ENCODE data around the gene ACHE.
A peak's percentile ranks its signal among the peaks of the same experiment; 100 is the strongest.

Gene ACHE

DNA sequence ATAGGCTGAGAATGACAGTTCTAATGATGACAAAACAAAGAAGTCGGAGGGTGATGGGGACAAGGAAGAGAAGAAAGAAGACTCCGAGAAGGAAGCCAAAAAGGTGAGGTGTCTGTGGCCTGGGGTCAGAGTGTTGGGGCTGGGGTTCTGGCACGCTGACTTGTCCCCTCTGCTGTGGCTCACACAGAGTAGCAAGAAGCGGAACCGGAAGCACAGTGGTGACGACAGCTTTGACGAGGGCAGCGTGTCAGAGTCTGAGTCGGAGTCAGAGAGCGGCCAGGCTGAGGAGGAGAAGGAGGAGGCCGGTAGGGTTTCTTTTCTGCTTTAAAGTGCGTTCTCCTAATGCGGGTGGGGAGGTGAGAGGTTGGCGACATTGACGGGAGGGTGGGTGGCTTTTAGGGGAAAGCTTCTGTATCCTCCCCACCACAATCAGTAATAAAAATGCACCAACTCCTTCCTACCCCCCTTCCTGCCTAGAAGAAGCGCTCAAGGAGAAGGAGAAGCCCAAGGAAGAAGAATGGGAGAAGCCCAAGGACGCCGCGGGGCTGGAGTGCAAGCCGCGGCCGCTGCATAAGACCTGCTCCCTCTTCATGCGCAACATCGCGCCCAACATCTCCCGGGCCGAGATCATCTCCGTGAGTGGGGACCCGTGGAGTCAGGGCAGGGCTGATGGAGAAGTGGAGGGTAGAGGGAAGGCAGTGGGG, 10.8 kb downstream of the ACHE start:
- no peak for DNase-seq

DNA sequence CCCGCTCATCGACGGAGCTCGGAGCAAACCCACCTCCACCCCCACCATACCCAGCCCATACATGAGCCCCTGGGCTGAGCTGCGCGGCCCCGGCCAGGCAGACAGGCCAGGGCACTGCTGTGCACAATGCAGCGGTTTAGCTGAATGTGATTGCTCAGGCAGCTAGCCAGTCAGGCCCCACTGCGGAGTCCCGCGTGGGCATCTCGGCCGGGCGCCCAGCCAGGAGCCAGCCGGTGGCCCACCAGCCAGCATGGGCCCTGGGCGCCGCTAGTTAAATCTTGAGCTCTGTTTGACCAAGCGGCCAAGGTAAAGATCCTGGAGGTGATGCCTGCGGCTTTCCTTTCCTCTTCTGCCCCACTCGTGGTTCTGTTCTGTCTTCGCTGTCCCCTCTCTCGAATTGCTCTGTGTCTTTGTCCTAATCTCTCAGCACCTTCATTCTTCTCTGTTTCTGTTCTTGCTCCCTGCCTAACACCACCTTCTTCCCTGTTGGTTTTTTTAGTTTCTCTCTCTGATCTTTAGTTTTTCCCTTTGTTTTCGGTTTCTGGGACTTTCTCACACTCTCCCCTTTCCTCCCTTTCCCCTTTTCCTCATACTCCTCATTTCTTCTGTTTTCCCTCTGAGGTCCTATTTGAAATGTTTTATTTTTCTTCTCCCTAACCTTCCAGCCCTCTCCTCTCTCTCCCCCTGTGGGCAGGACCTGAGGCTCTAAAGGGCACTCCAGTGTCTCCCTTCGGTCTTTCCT, 12.7 kb downstream of the ACHE start:
- DNase-seq = no peak

DNA sequence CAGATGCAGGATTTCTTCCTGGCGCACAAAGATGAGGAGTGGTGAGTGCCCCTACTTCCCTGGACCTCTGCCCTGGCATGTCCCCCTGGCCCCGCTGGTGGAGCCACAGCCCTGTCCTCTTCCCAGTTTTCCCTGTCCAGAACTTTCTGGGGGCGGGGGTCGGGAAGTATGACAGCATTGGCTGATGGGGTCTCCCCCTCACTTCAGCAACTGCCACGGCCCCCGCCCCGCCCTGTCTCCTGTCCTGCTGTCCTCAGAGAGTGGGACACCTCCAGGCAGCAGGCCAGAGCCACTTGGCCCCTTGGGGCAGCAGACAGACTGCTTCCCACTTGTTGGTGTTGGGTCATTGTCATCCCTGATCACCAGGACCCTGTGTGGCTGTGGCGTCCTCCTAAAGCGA, 13.5 kb downstream of the ACHE start:
- DNase-seq = no peak

DNA sequence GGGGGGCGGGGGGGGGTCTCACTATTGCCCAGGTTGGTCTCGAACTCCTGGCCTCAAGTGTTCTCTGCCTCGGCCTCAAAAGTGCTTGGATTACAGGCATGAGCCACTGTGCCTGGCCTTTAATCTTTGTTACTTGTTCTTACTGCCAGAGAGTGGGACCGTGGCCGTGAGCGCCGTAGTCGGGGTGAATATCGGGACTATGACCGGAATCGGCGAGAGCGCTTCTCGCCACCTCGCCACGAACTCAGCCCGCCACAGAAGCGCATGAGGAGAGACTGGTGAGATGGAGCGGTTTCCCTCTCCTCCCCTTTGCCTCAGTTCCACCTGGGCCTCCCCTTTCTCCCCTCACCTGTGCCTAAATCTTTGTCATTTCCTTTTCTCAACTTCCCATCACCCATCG, 14.6 kb downstream of the ACHE start:
- DNase-seq = no peak

- no peak for DNase-seq
Measured at GRCh38 chr7:100880645-100881044, 15.0 kb downstream of the ACHE start.

GRCh38 chr7:100879685-100880261, 15.9 kb downstream of the ACHE start:
- no peak for DNase-seq

- DNase-seq = no peak
Measured at GRCh38 chr7:100878685-100879084, 17.0 kb downstream of the ACHE start.

- DNase-seq = no peak
Measured at GRCh38 chr7:100878013-100878412, 17.7 kb downstream of the ACHE start.

GRCh38 chr7:100875356-100875751, 20.3 kb downstream of the ACHE start:
- DNase-seq = peak; percentile 58

DNA sequence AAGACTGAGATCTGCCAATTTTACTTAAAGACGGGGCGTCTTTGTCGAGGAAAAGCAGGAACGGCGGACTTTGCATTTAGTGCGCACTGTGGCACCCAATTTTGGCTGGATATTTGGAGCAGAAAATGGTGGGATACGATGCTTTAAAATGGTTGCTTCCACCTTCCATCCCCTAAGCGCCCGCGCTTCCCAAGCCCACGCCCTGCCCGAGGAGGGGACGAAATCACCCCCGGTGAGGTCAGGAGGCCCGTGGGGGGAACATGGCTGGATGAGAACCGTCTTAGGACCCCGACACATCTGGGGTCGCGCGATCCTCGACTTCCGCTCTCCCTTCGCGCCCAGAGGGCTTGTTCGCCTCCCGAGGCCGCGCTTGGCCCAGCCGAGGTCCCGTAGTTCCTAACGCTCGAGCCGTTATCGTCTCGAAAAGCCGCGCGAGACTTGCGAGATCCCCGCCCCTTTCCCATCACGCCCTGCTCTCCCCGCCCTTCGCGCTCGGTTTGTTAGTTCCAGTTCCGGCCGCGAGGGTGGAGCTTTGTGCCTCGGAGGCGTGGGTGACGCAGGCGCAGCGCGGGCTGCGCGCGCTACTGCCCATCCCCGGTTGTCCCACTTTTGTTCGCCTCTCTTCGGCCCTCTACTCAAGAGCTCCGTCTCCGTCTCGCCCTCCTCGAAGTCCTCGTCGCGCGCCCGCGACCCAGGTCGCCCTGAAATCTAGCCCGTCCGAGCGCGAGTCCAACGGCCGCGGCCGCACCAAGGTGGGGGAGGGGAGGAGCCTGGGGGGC, 20.9 kb downstream of the ACHE start, which contains the start of gene SRRT:
Gene SRRT, plus strand, starts transcription at position 527 of the 779 bp plus-strand sequence. CDS start 488 bp downstream, outside the sequence.
- DNase-seq = peak; percentile 99

DNA sequence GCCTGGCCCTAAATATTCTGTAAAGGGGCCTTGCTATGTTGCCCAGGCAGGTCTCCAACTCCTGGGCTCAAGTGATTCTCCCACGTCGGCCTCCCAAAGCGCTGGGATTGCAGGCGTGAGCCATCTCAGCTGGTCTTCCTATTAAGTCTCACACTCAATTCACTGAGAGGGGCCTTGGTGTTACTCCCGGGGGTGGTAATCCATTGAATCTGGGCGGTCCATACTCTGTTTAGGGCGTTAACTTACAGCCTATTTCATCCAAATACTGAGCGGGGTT, 21.4 kb downstream of the ACHE start:
- no peak for DNase-seq

- DNase-seq = no peak
Measured at GRCh38 chr7:100873599-100874299, 21.9 kb downstream of the ACHE start.

GRCh38 chr7:100867776-100868485, 27.8 kb downstream of the ACHE start:
- no peak for DNase-seq

- DNase-seq = peak; percentile 74
Measured at GRCh38 chr7:100867040-100867775, 28.5 kb downstream of the ACHE start, which contains the start of gene TRIP6. TSS of gene TRIP6 (plus strand) at chr7:100867387. CDS start at chr7:100867498, 111 bp downstream.

DNA sequence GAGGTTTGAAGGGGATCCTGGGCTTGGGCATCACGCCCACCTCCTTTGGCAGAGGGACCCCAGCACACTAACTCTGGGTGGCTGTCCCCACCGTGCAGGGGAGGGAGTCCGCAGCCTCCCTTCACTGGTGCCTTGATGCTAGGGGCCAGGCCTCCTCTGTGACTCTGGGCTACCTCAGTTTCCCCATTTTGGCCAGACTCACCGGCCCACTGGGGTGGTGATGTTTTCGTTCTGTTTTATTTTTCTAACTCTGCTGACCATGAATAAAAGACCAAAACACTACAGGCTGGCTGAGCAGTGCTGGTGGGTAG, 29.0 kb downstream of the ACHE start:
- DNase-seq = no peak

DNA sequence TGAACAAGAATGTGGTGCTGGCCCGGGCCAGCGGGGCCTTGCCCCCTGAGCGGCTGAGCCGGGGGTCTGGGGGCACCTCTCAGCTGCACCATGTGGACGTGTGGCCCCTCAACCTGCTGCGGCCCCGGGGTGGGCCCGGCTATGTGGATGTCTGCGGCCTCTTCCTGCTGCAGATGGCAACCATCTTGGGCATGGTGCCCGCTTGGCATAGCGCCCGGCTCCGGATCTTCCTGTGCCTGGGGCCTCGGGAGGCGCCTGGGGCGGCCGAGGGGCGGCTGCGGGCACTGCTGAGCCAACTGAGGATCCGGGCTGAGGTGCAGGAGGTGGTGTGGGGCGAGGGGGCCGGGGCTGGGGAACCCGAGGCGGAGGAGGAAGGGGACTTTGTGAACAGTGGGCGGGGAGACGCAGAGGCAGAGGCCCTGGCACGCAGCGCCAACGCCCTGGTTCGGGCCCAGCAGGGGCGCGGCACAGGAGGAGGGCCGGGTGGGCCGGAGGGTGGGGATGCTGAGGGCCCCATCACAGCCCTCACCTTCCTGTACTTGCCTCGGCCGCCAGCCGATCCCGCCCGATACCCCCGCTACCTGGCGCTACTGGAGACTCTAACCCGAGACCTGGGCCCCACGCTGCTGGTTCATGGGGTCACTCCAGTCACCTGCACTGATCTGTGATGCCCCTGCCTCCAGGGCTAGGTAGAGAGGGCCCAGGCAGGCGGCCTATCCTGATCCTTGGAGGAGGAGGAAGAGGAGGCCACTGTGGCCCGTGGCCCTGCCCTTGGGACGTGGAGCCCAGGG, 29.6 kb downstream of the ACHE start:
- DNase-seq = no peak

DNA sequence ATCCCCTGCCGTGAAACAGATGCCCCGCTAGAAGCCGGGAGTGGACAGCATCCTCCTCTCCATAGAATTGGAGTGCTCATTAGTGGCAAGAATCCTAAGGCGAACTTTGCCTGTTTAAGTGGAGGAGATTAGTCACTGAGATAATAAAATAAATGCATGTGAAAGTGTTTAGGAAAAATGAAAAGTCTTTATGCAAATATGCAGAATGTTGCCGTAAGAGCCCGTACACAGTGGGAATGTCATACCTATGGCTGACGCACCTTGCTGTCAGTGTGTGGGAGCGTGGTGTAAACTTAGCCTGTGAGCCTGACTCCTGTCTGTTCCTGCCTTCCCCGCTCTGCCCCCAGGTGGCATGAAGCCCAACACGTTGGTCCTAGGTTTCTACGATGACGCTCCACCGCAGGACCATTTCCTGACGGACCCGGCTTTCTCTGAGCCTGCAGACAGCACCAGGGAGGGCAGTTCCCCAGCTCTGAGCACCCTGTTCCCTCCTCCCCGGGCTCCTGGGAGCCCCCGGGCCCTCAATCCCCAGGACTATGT, 30.2 kb downstream of the ACHE start:
- no peak for DNase-seq

DNA sequence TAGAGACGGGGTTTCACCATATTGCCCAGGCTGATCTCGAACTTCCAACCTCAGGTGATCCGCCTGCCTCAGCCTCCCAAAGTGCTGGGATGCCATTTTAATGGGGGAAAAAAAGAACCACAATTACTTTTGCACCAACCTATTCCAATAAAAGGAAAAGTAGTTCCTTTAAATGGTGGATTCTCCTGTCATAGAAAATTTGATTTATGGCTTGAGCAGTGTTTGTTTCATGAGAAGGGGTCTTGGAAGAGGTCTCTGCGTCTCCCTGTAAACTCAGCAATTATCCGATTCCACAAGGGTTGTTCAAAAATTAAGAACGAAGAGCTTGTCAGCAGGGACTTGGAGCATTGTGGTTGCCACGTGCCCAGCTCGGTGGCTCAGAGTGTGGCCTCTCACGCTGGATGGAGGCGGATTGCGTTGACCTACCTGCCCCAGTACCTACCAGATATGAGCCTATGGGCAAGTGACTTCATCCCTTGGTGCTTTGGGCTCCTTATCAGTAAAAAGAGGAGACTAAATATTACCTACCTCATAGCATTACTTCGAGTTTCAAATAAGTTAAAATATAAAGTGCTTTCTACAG, 31.3 kb downstream of the ACHE start:
- no peak for DNase-seq

GRCh38 chr7:100863406-100863950, 32.2 kb downstream of the ACHE start:
- no peak for DNase-seq

GRCh38 chr7:100861616-100861985, 34.1 kb downstream of the ACHE start:
- no peak for DNase-seq
